Left colon (tissue), 2 donors: ENCODE measurements around the gene ANKRD44. TPM values are rescaled to one million over a fixed set of nuclear protein-coding genes. Genes with fewer than 3 reads are reported as not detected.
A peak's percentile ranks its signal among the peaks of the same experiment; 100 is the strongest.
"Not testable (repeated sequence)": the region's sequence is repeated elsewhere in the genome, so short reads cannot be mapped to it uniquely, and the experiment has no call there.

Experiments used
- ATAC-seq: fragments of 200-7000 bp; cut with Tn5 transposase; one replicate; pipeline ENCODE4 v1.9.1; 2020; ENCODE audit warnings: mild to moderate bottlenecking, moderate library complexity
- DNase-seq, 2 donors: peaks; one replicate each; pipeline ENCODE4 v3.0.0-alpha.2; 2020
- intact Hi-C, 2 donors: fragments of 100-400 bp; cut with DNase I in 1 of 2; cut with micrococcal nuclease in 1 of 2; formaldehyde crosslinking; loops; one replicate each; pipeline versions ENCODE4 v1.11.2 to v1.14.0; 2022; cut with DNase I, micrococcal nuclease
- long read RNA-seq: library from polyadenylated mRNA; unstranded; transcript quantifications from one replicate; pipeline ENCODE4 v2.0.0, GENCODE V29; 2021
- total RNA-seq, 2 donors: library from RNA; stranded (reverse); fragmentation: NEBNext Ultra II Directional; extraction: Animal tissue kit (Norgen Biotek cat#: 25700); gene quantifications; one replicate each; pipeline ENCODE4 v1.2.1, GENCODE V29; 2021
- donor health status: DM: no; HTN: no; CAD: no.
- donor health status: DM: yes; HTN: yes; CAD: no.

ANKRD44 gene
- 10 to 100 TPM in 1 of 2 donors, 1 to 10 TPM in 1; 9.2 to 14.6 TPM for total RNA-seq
- long read RNA-seq, partial matches to known transcripts: 1 of 2 reads
- long read RNA-seq, other reads (novel, unspliced or antisense): 1 of 2 reads

DNA sequence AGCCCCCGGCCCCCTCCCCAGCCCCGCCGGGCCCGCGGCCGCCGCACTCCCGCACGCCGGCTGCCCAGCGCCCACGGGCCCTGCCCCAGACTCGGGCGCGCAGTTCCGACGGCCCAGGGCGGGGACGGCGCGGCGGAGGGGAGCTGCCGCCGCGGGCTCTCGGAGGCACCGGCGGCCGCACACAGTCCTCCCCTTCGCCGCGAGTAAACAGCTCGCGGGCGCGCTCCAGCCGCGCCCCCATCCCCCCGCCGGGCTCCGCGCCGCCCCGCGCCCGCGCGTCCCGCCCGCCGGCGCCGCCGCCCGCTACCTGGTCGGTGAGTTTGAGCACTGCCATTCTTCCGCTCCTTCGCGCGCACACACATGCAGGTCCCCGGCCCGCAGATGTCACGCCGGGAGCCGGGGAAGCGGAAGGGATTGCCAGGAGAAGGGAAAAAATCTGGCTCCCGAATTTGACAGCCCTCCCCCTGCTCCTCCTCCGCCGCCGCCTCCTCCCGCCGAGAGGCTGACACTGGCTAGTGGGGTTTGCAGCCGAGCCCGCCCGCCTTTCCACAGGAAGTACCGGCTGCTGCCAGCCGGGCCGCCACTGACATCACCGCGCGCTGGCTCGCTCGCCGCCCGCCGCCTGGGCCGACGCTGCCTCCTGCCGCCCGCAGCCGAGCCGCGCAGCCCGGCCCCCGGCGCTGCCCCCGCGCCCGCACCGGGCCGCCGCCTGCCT, at the start of gene ANKRD44:
Gene ANKRD44, minus strand, starts transcription at position 510 of the 715 bp plus-strand sequence. Its CDS starts 176 bp downstream, at position 334.
- ATAC-seq: peak; percentile 96
- intact Hi-C loops: no loop called here
- DNase-seq: peak; percentile 90

DNA sequence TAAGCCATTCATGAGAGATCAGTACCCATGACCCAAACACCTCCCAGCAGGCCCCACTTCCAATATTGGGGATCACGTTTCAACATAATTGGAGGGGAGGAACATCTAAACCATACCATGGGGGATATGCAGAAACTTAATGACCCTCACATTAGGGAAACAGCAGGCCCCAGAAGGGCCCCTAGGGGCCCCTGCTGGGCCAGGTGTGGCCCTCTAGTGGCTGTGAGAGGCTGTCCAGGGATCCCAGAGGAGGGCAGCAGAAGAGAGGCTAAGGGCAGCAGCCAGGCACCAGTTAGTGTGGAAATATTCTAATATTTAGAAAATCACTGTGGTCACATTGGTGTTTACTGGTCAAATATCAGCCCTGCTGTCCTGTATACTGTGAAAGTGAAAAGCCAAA, 49.3 kb upstream of the ANKRD44 start:
- intact Hi-C loops: no loop called here
- no peak for ATAC-seq

DNA sequence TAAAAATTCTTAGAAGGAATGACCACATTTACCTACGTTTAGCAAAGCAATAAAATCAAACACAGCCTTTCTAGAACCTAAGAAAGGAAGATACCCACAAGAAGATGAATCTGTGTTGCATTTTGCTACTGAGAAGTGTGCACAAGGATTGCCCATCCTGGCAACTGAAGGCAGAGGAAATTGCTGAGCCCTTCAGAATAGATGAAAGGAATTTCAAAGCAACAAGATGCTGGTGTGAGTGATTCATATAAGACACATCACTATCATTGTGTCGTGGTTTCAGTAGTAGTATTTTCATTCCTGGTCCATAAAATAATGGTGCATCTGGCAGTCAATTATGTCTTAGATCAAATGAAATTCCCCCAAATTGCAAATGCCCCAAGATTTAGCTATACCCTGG, 48.4 kb upstream of the ANKRD44 start:
- DNase-seq (no peak), ATAC-seq (no peak)
- intact Hi-C loops: no loop called here

More for the DNA sequence above, 49.3 kb upstream of the ANKRD44 start:
- no peak for DNase-seq

DNA sequence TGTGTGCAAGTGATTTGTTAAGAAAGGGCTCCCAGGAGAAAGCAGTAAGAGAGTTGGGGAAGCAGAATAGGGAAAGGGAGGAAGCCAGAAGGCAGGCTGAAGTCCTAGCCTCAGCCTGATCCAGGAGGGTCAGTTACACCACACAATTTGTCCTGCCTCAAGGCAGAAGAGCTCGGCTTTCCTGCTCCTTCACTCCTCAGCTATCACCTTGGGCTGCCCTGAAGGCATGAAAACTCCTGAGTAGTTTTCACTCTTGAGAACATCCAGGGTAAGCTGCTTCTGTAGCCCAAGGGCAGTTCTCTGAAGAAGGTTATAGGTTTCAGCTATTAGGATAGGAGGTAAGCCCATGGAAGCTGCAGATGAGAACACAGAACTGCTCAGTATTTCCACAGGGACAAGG, 47.4 kb upstream of the ANKRD44 start:
- intact Hi-C loops: no loop called here
- DNase-seq (no peak), ATAC-seq (no peak)

DNA sequence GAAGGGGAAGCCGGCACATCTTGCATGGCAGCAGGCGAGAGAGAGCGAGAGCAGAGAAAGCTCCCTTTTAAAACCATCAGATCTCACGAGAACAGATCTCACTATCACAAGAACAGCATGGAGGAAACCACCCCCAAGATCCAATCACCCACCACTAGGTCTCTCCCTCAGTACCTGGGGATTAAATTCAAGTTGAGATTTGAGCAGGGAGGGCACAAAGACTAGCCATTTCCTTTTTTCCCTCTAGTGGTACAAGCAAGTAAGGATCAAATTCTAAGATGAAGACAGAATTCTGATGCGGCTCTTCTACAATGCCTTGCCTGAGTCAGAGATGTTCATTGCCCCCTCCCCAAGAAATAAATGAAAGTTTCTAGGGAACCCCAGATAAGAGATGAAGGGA, 45.6 kb upstream of the ANKRD44 start:
- ATAC-seq: no peak
- intact Hi-C loops: no loop called here
- DNase-seq: no peak

DNA sequence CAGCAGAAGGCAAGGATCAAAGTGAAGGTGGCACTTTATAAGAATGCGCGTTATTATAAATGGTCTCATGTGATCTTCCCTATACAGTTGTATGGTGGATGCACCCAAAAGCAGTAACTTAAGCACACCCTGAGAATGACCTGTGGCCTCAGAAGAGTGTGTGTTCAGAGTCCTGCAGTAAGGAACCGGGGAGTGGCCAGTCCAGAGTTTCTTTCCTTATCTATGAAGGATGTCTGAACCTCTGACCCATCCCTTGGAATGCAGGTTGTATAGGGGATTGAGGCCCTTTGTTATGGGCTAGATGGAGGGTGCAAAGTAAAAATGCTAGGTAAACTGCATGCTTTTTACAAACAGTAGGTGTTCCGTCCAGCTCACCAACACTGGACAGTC, 43.6 kb upstream of the ANKRD44 start:
- DNase-seq (no peak), ATAC-seq (peak; percentile 77)
- intact Hi-C loops: no loop called here

DNA sequence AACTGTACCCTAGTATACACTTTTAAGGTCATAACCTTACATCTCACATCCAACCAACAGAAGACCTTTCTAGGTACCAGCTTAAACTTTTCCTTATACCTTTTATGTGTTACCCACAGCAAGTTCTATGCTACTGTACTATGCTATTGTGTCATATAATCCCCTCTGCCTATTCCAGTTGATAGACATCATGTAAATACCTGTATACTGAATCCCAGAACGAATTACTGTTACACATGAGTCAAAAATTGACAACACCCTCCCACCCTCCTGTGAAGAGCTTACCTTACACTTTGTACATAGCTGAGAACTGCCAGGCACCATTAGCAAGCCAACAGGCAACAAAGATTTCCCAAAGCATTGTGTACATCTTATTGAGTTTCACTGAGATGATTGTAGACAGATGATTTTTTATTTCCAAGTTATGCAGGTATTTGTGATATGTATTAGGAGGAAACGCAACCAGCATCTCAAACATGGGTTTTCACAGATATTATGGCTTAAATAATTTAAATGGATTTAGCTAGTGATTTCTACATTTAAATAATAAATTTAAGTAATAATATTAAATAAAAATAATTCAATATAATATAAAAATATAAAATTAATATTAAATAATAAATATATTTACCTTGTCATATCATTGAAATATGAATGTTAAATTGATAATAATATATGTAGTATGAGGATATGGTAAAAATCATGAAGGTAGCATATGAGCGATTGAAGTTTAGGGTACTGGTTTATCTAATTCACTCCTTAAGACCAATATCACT, 43.0 kb upstream of the ANKRD44 start:
- intact Hi-C loops: no loop called here
- ATAC-seq (no peak), DNase-seq (no peak)

DNA sequence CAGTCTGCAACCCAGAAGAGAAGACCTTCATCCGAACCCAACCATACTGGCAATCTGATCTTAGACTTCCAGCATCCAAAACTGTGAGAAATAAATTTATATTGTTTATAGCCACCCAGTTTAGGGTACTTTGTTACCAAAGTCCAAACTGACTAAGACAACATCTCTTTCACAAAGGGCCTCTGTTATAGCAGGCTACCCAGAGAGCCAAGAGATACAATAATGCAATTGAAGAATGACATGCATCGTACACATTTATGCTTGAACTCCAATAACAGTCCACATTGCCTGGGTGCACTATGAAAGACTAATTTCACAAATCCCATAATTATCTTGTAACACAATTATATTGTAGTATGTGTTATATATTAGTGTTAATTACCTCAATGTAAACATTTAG, 39.1 kb upstream of the ANKRD44 start:
- intact Hi-C loops: no loop called here
- no peak for DNase-seq
- peak; percentile 87 for ATAC-seq

DNA sequence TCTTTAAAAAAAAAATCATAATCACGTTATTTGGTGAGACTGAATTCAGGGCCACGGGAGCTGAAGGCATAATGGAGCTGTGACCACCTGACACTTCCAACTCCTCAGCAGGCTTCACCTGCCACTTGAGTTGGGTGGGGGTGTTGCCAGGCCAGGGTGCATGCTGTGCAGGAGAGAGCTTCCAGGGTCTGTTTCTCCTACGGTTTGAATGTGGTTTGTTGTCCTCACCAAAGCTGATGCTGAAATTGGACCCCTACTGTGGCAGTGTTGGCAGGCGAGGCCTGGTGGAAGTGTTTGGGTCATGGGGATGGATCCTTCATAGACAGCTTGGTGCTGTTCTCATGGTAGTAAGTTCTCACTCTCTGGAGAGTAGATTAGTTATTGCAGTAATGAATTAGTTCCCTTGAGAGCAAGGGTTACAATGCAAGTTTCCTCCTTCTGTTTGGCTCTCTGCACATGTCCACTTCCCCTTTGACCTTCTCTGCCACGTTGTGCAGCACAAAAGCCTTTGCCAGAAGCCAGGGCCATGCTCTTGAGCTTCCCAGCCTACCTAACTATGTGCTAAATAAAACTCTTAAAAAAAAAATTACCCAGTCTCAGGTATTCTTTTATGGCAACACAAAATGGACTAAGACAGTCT, 38.3 kb upstream of the ANKRD44 start:
- DNase-seq: no peak
- intact Hi-C loops: no loop called here
- ATAC-seq: no peak

DNA sequence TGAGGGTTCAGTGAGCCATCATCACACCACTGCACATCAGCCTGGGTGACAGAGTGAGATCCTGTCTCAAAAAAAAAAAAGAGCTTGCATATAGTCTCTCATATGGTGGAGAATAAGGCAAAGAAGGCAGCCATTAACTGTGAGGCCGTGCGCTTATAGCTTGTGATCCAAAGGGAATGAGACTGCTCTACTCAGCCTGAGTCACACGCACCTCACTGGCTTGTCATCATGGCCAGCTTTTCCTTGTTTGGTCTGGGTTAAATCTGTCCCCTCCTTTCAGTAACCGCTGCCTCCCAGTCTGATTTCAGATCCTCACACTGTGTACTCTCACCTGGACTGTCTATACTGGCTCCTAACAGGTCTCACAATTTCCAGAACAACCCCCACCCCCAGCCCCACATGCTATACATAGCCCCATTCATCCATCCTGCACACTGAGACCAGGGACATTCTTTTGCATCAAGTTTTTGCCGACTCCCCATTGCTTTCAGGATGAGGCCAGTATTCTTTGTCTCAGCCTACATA, 35.3 kb upstream of the ANKRD44 start:
- intact Hi-C loops: no loop called here
- DNase-seq: no peak
- ATAC-seq: no peak

DNA sequence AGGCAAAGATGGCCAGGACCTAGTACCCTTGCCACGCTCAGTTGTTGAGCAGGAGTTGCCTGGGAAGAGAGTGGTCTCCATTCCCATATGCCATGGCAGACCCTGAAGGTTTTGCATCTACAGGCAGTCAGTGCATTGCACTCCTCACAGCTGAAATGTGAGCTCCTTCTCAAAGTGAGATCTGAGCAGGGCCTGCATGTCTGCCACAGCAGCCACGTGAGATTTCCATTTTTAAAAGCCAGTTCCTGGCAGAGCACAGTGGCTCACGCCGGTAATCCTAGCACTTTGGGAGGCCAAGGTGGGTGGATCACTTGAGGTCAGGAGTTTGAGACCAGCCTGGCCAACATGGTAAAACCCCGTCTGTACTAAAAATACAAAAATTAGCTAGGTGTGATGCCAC, 33.4 kb upstream of the ANKRD44 start:
- DNase-seq, ATAC-seq, intact Hi-C loops: not testable (repeated sequence)

DNA sequence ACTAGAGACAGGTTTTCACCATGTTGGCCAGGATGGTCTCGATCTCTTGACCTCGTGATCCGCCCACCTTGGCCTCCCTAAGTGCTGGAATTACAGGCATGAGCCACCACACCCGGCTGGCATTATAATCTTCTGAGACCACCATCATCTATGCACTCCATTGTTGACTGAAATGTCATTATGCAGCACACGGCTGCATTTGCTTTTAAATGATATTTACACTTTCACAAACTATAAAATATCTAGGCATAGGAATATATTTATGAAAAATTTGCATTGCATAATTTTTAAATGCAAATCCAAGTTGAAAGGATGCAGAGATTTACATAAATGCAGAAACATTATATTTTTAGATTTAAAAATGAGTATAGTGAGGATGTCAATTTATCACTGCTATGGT, 30.0 kb upstream of the ANKRD44 start:
- ATAC-seq: no peak
- intact Hi-C loops: no loop called here
- DNase-seq: no peak

DNA sequence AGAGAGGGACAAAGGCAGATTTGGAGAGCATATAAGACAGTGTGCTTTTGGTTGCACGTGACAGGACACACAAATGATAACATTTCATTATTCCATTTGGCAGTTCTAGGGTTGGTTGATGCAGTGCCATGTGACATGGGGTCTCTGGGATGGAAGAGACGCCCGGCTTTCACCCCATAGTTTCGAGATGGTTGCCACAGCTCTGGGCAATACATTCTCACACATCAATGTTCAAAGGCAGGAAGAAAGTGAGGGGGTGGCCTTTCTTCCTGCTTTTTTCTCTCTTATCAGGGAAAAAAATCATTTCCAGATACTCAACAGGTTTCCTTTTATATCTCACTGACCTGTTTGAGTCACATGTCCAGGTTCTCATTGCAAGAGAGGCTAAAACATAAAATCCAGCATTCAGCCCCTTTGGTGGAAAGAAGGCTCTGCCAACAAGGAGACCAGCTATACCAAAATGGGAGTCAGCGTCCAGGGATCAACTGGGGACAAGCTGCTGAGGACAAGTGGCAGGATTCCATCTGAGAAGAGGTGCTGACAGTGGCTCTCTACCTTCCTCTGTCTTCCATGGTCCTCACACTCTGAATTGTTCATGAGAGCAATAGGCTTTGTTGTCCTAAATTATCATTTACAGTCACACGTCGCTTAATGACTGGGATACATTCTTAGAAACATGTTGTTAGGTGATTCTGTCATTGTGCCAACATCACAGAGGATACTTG, 29.1 kb upstream of the ANKRD44 start:
- intact Hi-C loops: no loop called here
- DNase-seq: no peak
- no peak for ATAC-seq

DNA sequence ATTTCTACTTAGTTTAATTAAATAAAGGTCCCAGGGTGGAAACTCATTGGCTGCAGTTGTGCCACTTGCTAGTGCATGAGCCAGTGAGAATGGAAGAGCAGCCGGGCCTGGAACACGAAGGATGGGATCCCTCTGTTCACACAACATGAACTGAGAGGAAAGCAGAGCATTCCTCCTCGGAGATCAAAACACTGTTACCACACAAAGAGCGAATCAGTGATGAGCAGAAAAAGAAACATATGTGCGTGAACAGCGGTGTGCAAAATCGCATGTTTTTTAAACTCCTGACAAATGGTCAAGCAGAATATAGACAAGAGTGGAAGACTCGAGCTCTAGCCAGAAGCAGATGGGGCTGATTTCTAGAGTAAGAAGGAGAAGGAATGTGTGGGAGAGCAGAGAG, 28.4 kb upstream of the ANKRD44 start:
- intact Hi-C loops: no loop called here
- ATAC-seq: no peak

DNA sequence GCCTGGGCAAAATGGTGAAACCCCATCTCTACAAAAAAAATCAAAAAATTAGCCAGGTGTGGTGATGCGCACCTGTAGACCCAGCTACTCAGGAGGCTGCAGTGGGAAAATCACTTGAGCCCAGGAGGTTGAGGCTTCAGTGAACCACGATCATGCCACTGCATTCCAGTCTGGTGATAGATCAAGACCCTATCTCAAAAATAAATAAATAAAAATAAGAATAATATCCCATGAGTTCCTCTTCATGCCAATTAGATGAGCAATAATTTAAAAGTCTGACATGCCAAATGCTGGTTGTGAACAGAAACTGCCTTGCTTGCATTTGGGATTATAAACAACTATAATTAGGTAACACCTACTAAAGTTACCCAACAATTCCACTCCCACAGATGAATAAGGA, 22.1 kb upstream of the ANKRD44 start:
- ATAC-seq (no peak), DNase-seq (no peak)
- intact Hi-C loops: no loop called here

More for the DNA sequence above, 28.4 kb upstream of the ANKRD44 start:
- no peak for DNase-seq

DNA sequence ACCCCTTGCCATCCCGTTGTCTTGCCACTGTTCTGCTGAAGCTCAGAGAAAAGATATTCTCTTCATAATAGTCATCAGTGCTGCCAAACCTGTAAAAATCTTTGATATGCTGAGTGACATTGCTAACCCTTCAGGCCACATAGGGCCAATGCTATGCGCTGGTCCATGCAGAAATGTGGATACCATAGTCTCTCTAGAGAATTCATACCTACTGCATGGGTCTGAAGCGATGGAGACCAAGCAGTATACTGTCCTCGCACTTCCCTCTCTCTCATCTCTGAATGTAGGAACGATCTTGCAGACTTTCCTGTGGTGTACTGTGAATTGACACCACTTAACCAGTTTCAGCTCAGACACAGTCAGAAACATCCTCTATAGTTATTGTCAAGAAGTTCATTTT, 17.9 kb upstream of the ANKRD44 start:
- ATAC-seq: no peak
- intact Hi-C loops: no loop called here
- no peak for DNase-seq

DNA sequence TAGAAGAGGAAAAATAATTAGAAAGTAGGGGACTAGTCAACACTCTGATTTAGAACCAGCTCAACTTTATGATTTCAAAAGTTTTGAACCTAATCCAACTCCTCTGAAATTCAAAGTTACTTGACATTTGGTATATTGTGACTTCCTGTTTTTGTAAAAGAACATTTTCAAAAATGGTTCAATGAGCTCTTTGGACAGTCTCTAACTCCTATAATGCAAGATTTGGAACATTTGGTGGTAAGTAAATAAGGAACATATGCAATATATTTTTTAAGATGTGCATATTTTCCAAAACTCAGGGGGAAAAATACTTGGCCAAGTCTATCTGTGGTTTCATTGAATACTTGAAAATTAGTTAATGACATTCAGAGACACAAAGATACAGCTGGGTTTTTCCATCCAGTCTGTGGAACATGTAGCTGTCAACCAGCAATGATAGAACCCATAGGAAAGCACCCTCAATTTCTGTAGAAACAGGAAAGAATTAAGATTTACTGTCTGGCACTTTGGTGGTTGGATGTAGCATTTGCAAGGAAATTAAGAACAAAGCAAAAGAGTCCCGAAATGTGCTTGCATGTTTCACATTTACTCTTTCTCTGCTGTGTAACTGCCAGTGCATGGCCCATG, 17.0 kb upstream of the ANKRD44 start:
- DNase-seq: no peak
- intact Hi-C loops: no loop called here
- ATAC-seq: no peak

DNA sequence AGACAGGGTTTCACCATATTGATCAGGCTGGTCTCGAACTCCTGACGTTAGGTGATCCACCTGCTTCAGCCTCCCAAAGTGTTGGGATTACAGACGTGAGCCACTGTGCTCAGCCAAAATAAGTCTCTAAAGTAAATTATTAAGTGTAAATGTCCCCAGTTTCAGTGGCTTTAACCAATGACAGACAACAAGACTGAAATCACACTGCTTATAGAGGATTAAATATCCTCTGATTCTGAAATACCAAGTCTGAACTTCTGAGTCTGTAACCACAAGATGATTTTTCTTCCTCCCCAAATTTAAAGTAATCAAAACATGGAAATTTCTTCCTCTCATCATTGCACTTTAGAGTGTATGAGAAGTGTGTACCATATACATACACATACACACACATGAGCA, 16.5 kb upstream of the ANKRD44 start:
- intact Hi-C loops: no loop called here
- ATAC-seq (no peak), DNase-seq (no peak)

DNA sequence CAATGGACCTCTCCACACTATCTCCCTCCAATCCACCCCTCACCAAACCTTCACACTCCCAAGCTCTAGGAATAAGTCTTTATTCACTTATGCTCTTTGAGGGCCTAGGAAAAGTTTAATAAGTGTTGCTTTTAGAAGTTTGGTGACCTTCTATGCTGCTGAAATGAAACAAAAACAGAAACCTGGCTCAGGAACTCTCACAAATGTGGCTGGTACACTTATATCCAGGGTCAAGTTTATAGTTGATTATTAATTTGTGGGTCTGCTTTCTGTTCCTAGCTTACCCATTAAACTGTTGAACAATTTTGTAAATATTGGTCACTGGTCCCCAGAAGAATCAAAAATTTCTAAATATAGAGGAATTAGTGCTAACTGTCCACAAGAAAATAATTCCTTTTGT, 14.2 kb upstream of the ANKRD44 start:
- intact Hi-C loops: no loop called here
- no peak for DNase-seq
- no peak for ATAC-seq
